ENCODE measurements around the gene POMT1. TPM values are rescaled to one million over a fixed set of nuclear protein-coding genes. Genes with fewer than 3 reads are reported as not detected.

The POMT1 gene
- total and polyA plus RNA-seq, 4 donors, result 11.9 to 28.3 (median 23.1) TPM

- Histone ChIP-seq H3K9ac (ENCODE audit: insufficient read depth in 1 of 2, low read length in 2 of 2) (peak overlapping the region in 1 of 2 donors; percentile 73), H3K27ac (ENCODE audit: low read depth in 1 of 2, low read length in 1 of 2) (no peak overlapping the region), H3K4me1 (ENCODE audit: control insufficient read depth in 5 of 5, insufficient read depth in 5 of 5, low read length in 5 of 5) (peaks cover 0 to 11% (median 10%) of the 10 kb centered on the region in 5 donors), H3K36me3 (ENCODE audit: control insufficient read depth in 4 of 4, insufficient read depth in 4 of 4, low read length in 4 of 4) (peaks cover 0 to 18% (median 9%) of the 10 kb centered on the region in 4 donors), H3K27me3 (ENCODE audit: control insufficient read depth in 3 of 3, insufficient read depth in 3 of 3, low read length in 2 of 3) (no peaks in the 10 kb centered on the region), H3K9me3 (ENCODE audit: control insufficient read depth in 4 of 4, insufficient read depth in 3 of 4, low read length in 3 of 4) (no peaks in the 10 kb centered on the region), H3K4me3 (peak overlapping the region; percentile 71)
- 25 to 34% methylated on average over 32 of the region's 32 CpGs for WGBS, 2 donors
- no peak for DNase-seq
- no peak for ATAC-seq (ENCODE audit: insufficient read depth, low FRiP score)
- TF ChIP-seq CTCF (IDR thresholded peaks at IDR 0.05; ENCODE audit: control extremely low read depth, extremely low read depth), result no peak
These were observed 1.1 kb downstream of the POMT1 start for GRCh38 chr9:131503626-131504465.

- peaks cover 0 to 13% (median 9%) of the 10 kb centered on the region in 4 donors for H3K36me3 ChIP-seq (ENCODE audit: control insufficient read depth in 4 of 4, insufficient read depth in 4 of 4, low read length in 4 of 4)
- H3K4me1 ChIP-seq (ENCODE audit: control insufficient read depth in 5 of 5, insufficient read depth in 5 of 5, low read length in 5 of 5), result peaks cover 0 to 11% (median 10%) of the 10 kb centered on the region in 5 donors
- WGBS, 2 donors, result 92 to 97% methylated on average over 8 of the region's 8 CpGs
- DNase-seq (no peak), ATAC-seq (ENCODE audit: insufficient read depth, low FRiP score) (no peak)
- H3K27ac ChIP-seq (ENCODE audit: low read depth in 1 of 2, low read length in 1 of 2), result no peak overlapping the region
- TF ChIP-seq CTCF (IDR thresholded peaks at IDR 0.05; ENCODE audit: control extremely low read depth, extremely low read depth), result no peak
- H3K4me3 ChIP-seq, result no peak overlapping the region
- H3K9me3 ChIP-seq (ENCODE audit: control insufficient read depth in 4 of 4, insufficient read depth in 3 of 4, low read length in 3 of 4), result no peaks in the 10 kb centered on the region
- no peak overlapping the region for H3K9ac ChIP-seq (ENCODE audit: insufficient read depth in 1 of 2, low read length in 2 of 2)
- no peaks in the 10 kb centered on the region for H3K27me3 ChIP-seq (ENCODE audit: control insufficient read depth in 3 of 3, insufficient read depth in 3 of 3, low read length in 2 of 3)
These were observed 2.3 kb downstream of the POMT1 start for GRCh38 chr9:131505012-131505411.

GRCh38 chr9:131511416-131511815 is 8.7 kb downstream of the POMT1 start:
- H3K36me3 ChIP-seq (ENCODE audit: control insufficient read depth in 4 of 4, insufficient read depth in 4 of 4, low read length in 4 of 4), result peaks cover 10 to 53% (median 28%) of the 10 kb centered on the region in 4 donors
- 75 to 76% methylated on average over 7 of the region's 7 CpGs for WGBS, 2 donors

More at GRCh38 chr9:131511416-131511815, 8.7 kb downstream of the POMT1 start:
- Histone ChIP-seq H3K4me3 (no peak overlapping the region), H3K9me3 (ENCODE audit: control insufficient read depth in 4 of 4, insufficient read depth in 3 of 4, low read length in 3 of 4) (no peaks in the 10 kb centered on the region), H3K27ac (ENCODE audit: low read depth in 1 of 2, low read length in 1 of 2) (no peak overlapping the region), H3K4me1 (ENCODE audit: control insufficient read depth in 5 of 5, insufficient read depth in 5 of 5, low read length in 5 of 5) (no peaks in the 10 kb centered on the region), H3K27me3 (ENCODE audit: control insufficient read depth in 3 of 3, insufficient read depth in 3 of 3, low read length in 2 of 3) (no peaks in the 10 kb centered on the region), H3K9ac (ENCODE audit: insufficient read depth in 1 of 2, low read length in 2 of 2) (no peak overlapping the region)
- TF ChIP-seq CTCF (IDR thresholded peaks at IDR 0.05; ENCODE audit: control extremely low read depth, extremely low read depth), result no peak
- ATAC-seq (ENCODE audit: insufficient read depth, low FRiP score) (no peak), DNase-seq (no peak)
